Activated naive CD8-positive, alpha-beta T cell treated with anti-CD3 and anti-CD28 coated beads for 36 hours (primary cell): Measurements from ENCODE around the gene CRELD1. TPM values are rescaled to one million over a fixed set of nuclear protein-coding genes. Genes with fewer than 3 reads are reported as not detected.
"Not testable (repeated sequence)": the region's sequence is repeated elsewhere in the genome, so short reads cannot be mapped to it uniquely, and the experiment has no call there.

Experiments
- DNase-seq: peaks from one replicate; pipeline ENCODE4 v3.0.0; 2021
- H3K27ac Mint-ChIP-seq: one replicate; pipeline ENCODE4 v1.8.0; 2022; ENCODE audit warnings: mild to moderate bottlenecking, moderate library complexity, mixed read lengths
- H3K27me3 Mint-ChIP-seq: one replicate; pipeline ENCODE4 v1.8.0; 2022; ENCODE audit warnings: mild to moderate bottlenecking, mixed read lengths
- H3K36me3 Mint-ChIP-seq: one replicate; pipeline ENCODE4 v1.8.0; 2021; ENCODE audit warnings: mild to moderate bottlenecking, mixed read lengths
- H3K4me1 Mint-ChIP-seq: one replicate; pipeline ENCODE4 v1.8.0; 2021; ENCODE audit warnings: mixed read lengths
- H3K4me3 Mint-ChIP-seq: one replicate; pipeline ENCODE4 v1.8.0; 2022; ENCODE audit warnings: mild to moderate bottlenecking, moderate library complexity, mixed read lengths
- H3K9me3 Mint-ChIP-seq: one replicate; pipeline ENCODE4 v1.8.0; 2022; ENCODE audit warnings: mixed read lengths
- total RNA-seq, 2 experiments: library from RNA; stranded (reverse); gene quantifications; one replicate each; pipeline ENCODE4 v1.2.3, GENCODE V29; 2021

Gene CRELD1
- total RNA-seq, 2 experiments from 2014 or later, result 7.9 to 10.0 TPM

- no peak for DNase-seq
- Mint-ChIP-seq H3K36me3 (peaks cover 7% of the 10 kb centered on the region), H3K4me3 (no peak overlapping the region)
Measured at GRCh38 chr3:9938966-9939365, 5.3 kb downstream of the CRELD1 start.

GRCh38 chr3:9939906-9940305 is 6.3 kb downstream of the CRELD1 start:
- H3K9me3 Mint-ChIP-seq, H3K27ac Mint-ChIP-seq: not testable (repeated sequence)

More at GRCh38 chr3:9938966-9939365, 5.3 kb downstream of the CRELD1 start:
- H3K27ac Mint-ChIP-seq, result no peak overlapping the region
- H3K9me3 Mint-ChIP-seq, result no peaks in the 10 kb centered on the region
- no peaks in the 10 kb centered on the region for H3K27me3 Mint-ChIP-seq
- peaks cover 21% of the 10 kb centered on the region for H3K4me1 Mint-ChIP-seq

GRCh38 chr3:9940746-9941145 is 7.1 kb downstream of the CRELD1 start:
- Mint-ChIP-seq H3K4me3 (no peak overlapping the region), H3K36me3 (peaks cover 13% of the 10 kb centered on the region), H3K27ac (no peak overlapping the region), H3K27me3 (no peaks in the 10 kb centered on the region), H3K4me1 (peaks cover 5% of the 10 kb centered on the region), H3K9me3 (no peaks in the 10 kb centered on the region)
- DNase-seq, result no peak

More at GRCh38 chr3:9939906-9940305, 6.3 kb downstream of the CRELD1 start:
- H3K4me1 Mint-ChIP-seq, result peaks cover 13% of the 10 kb centered on the region
- not testable (repeated sequence) for H3K27me3 Mint-ChIP-seq, H3K4me3 Mint-ChIP-seq, DNase-seq
- peaks cover 10% of the 10 kb centered on the region for H3K36me3 Mint-ChIP-seq

GRCh38 chr3:9942164-9942563 is 8.5 kb downstream of the CRELD1 start:
- Mint-ChIP-seq H3K36me3 (peaks cover 10% of the 10 kb centered on the region), H3K9me3 (no peaks in the 10 kb centered on the region), H3K27ac (peak overlapping the region; percentile 29), H3K27me3 (no peaks in the 10 kb centered on the region), H3K4me3 (no peak overlapping the region), H3K4me1 (no peaks in the 10 kb centered on the region)
- no peak for DNase-seq

GRCh38 chr3:9942934-9943690 is 9.5 kb downstream of the CRELD1 start:
- Mint-ChIP-seq H3K36me3 (peaks cover 10% of the 10 kb centered on the region), H3K4me1 (no peaks in the 10 kb centered on the region), H3K4me3 (no peak overlapping the region), H3K9me3 (no peaks in the 10 kb centered on the region), H3K27ac (no peak overlapping the region), H3K27me3 (no peaks in the 10 kb centered on the region)
- no peak for DNase-seq

GRCh38 chr3:9944271-9944670 is 10.6 kb downstream of the CRELD1 start:
- no peak overlapping the region for H3K4me3 Mint-ChIP-seq
- DNase-seq, result no peak
- no peaks in the 10 kb centered on the region for H3K27me3 Mint-ChIP-seq
- H3K36me3 Mint-ChIP-seq, result peaks cover 10% of the 10 kb centered on the region
- H3K4me1 Mint-ChIP-seq, result no peaks in the 10 kb centered on the region
- no peaks in the 10 kb centered on the region for H3K9me3 Mint-ChIP-seq
- H3K27ac Mint-ChIP-seq, result no peak overlapping the region

- Mint-ChIP-seq H3K9me3 (no peaks in the 10 kb centered on the region), H3K27me3 (no peaks in the 10 kb centered on the region), H3K36me3 (peaks cover 10% of the 10 kb centered on the region), H3K4me3 (no peak overlapping the region), H3K27ac (no peak overlapping the region), H3K4me1 (no peaks in the 10 kb centered on the region)
- no peak for DNase-seq
Measured at GRCh38 chr3:9945358-9945757, 11.7 kb downstream of the CRELD1 start.

- Mint-ChIP-seq H3K4me1 (peaks cover 8% of the 10 kb centered on the region), H3K27ac (peak overlapping the region; percentile 83), H3K27me3 (no peaks in the 10 kb centered on the region), H3K36me3 (peaks cover 11% of the 10 kb centered on the region), H3K9me3 (no peaks in the 10 kb centered on the region), H3K4me3 (peak overlapping the region; percentile 78)
- peak; percentile 87 for DNase-seq
Measured at GRCh38 chr3:9946112-9947024, 12.7 kb downstream of the CRELD1 start.

GRCh38 chr3:9947025-9947995 is 13.7 kb downstream of the CRELD1 start:
- no peak for DNase-seq
- Mint-ChIP-seq H3K36me3 (peaks cover 11% of the 10 kb centered on the region), H3K27ac (no peak overlapping the region), H3K27me3 (no peaks in the 10 kb centered on the region), H3K4me1 (peaks cover 11% of the 10 kb centered on the region), H3K4me3 (no peak overlapping the region), H3K9me3 (no peaks in the 10 kb centered on the region)

GRCh38 chr3:9948586-9948985 is 15.0 kb downstream of the CRELD1 start:
- DNase-seq, result no peak
- H3K27me3 Mint-ChIP-seq, result no peaks in the 10 kb centered on the region
- H3K36me3 Mint-ChIP-seq, result peaks cover 11% of the 10 kb centered on the region
- peaks cover 11% of the 10 kb centered on the region for H3K4me1 Mint-ChIP-seq
- H3K9me3 Mint-ChIP-seq, result no peaks in the 10 kb centered on the region
- H3K4me3 Mint-ChIP-seq, result no peak overlapping the region
- H3K27ac Mint-ChIP-seq, result no peak overlapping the region

- H3K36me3 Mint-ChIP-seq, result peaks cover 10% of the 10 kb centered on the region
- H3K27ac Mint-ChIP-seq, result no peak overlapping the region
- DNase-seq, result no peak
- no peaks in the 10 kb centered on the region for H3K27me3 Mint-ChIP-seq
- no peaks in the 10 kb centered on the region for H3K9me3 Mint-ChIP-seq
- peaks cover 11% of the 10 kb centered on the region for H3K4me1 Mint-ChIP-seq
- H3K4me3 Mint-ChIP-seq, result no peak overlapping the region
Measured at GRCh38 chr3:9949115-9949514, 15.5 kb downstream of the CRELD1 start.

- Mint-ChIP-seq H3K27me3 (no peaks in the 10 kb centered on the region), H3K27ac (no peak overlapping the region), H3K4me3 (no peak overlapping the region), H3K36me3 (peaks cover 7% of the 10 kb centered on the region), H3K9me3 (no peaks in the 10 kb centered on the region), H3K4me1 (peaks cover 11% of the 10 kb centered on the region)
- DNase-seq, result no peak
Measured at GRCh38 chr3:9949626-9950025, 16.0 kb downstream of the CRELD1 start.

GRCh38 chr3:9951126-9951525 is 17.5 kb downstream of the CRELD1 start:
- H3K4me1 Mint-ChIP-seq, result peaks cover 11% of the 10 kb centered on the region
- peak overlapping the region; percentile 65 for H3K27ac Mint-ChIP-seq
- H3K4me3 Mint-ChIP-seq, result peak overlapping the region; percentile 85
- H3K9me3 Mint-ChIP-seq, result no peaks in the 10 kb centered on the region
- DNase-seq, result peak; percentile 22
- peaks cover 4% of the 10 kb centered on the region for H3K36me3 Mint-ChIP-seq
- no peaks in the 10 kb centered on the region for H3K27me3 Mint-ChIP-seq

GRCh38 chr3:9951598-9951961 is 17.9 kb downstream of the CRELD1 start:
- Mint-ChIP-seq H3K27me3 (no peaks in the 10 kb centered on the region), H3K36me3 (peaks cover 3% of the 10 kb centered on the region), H3K4me3 (peak overlapping the region; percentile 85), H3K27ac (peak overlapping the region; percentile 65), H3K4me1 (peaks cover 11% of the 10 kb centered on the region), H3K9me3 (no peaks in the 10 kb centered on the region)
- no peak for DNase-seq
